GM12878 (cell line): ENCODE data around the gene MRPS22. TPM values are rescaled to one million over a fixed set of nuclear protein-coding genes. Genes with fewer than 3 reads are reported as not detected.

Experiments
- ATAC-seq: fragments of 200-7000 bp; cut with Tn5 transposase; 3 replicates; pipeline ENCODE4 v1.9.1; 2020; ENCODE audit warnings: mild to moderate bottlenecking, moderate library complexity
- BruUV-seq: library from RNA; stranded (reverse); fragments of 400-500 nt; replicated peaks from 2 replicates; lab custom pipeline; 2021; lab: Mats Ljungman, UMichigan
- CTCF ChIA-PET: fragments of 300-600 bp; sonication (Branson Sonifier 250); formaldehyde crosslinking; extraction: SDS; loops from one replicate; lab custom pipeline; 2021; ENCODE audit warnings: inconsistent platforms; lab: Yijun Ruan, JAX
- POLR2A ChIA-PET: fragments of 350-600 bp; formaldehyde crosslinking; extraction: SDS; loops from one replicate; lab custom pipeline; 2021; ENCODE audit warnings: inconsistent platforms; lab: Charles Lee
- RAD21 ChIA-PET: fragments of 300-600 bp; sonication (Branson Sonifier 250); formaldehyde crosslinking; loops from one replicate; lab custom pipeline; 2023; ENCODE audit warnings: antibody characterized with exemption; ENCODE audit not compliant: unreplicated experiment; lab: Charles Lee
- SMC1A ChIA-PET: fragments of 300-600 bp; sonication (Branson Sonifier 250); formaldehyde crosslinking; loops from one replicate; lab custom pipeline; 2023; ENCODE audit not compliant: unreplicated experiment, uncharacterized antibody; lab: Charles Lee
- DNase-seq: peaks from one replicate; pipeline ENCODE4 v3.0.0-alpha.2; 2011; ENCODE audit warnings: low read depth, low spot score
- FAIRE-seq: peaks from 3 replicates; lab custom pipeline; 2011; peaks lifted over from hg19 to GRCh38; lab: Jason Lieb, UNC
- H2AFZ ChIP-seq: 2 replicates; pipeline ENCODE4 v1.6.0; 2011; ENCODE audit warnings: low read depth, low read length, control low read depth; ENCODE audit not compliant: control insufficient read depth
- H3K27ac ChIP-seq: 2 replicates; pipeline ENCODE4 v1.5.1; 2011; ENCODE audit warnings: control low read depth; ENCODE audit not compliant: control insufficient read depth, insufficient read depth
- H3K27me3 ChIP-seq, 2 experiments: replicated peaks in 1 of 2; 2 replicates each; pipeline versions ENCODE4 v1.6.0 to v1.6.1; 2011; ENCODE audit warnings: low read length in 1 of 2; ENCODE audit not compliant: control insufficient read depth in 2 of 2, insufficient read depth in 2 of 2
- H3K36me3 ChIP-seq, 2 experiments: 2 replicates each; pipeline ENCODE4 v1.5.1; 2011; ENCODE audit warnings: low read length in 1 of 2; ENCODE audit not compliant: control insufficient read depth in 2 of 2, insufficient read depth in 2 of 2
- H3K4me1 ChIP-seq: 2 replicates; pipeline ENCODE4 v1.6.1; 2011; ENCODE audit warnings: mild to moderate bottlenecking, low read length, moderate library complexity, mixed read lengths; ENCODE audit not compliant: control insufficient read depth, insufficient read depth
- H3K4me2 ChIP-seq: 2 replicates; pipeline ENCODE4 v1.6.0; 2011; ENCODE audit warnings: control low read depth; ENCODE audit not compliant: control insufficient read depth, insufficient read depth
- H3K4me3 ChIP-seq: fragments of 200-600 bp; sonication (generic); 2 replicates; pipeline ENCODE4 v1.5.1; 2016
- H3K79me2 ChIP-seq: 2 replicates; pipeline ENCODE4 v1.6.0; 2011; ENCODE audit warnings: low read length; ENCODE audit not compliant: control insufficient read depth, insufficient read depth
- H3K9ac ChIP-seq: 2 replicates; pipeline ENCODE4 v1.8.0; 2011; ENCODE audit warnings: low read length, control low read depth, mixed read lengths; ENCODE audit not compliant: control insufficient read depth, insufficient read depth
- H3K9me3 ChIP-seq: replicated peaks from 3 replicates; pipeline ENCODE4 v1.5.1; 2011; ENCODE audit warnings: mild to moderate bottlenecking, low read length; ENCODE audit not compliant: control insufficient read depth, insufficient read depth
- H4K20me1 ChIP-seq: 2 replicates; pipeline ENCODE4 v1.6.0; 2011; ENCODE audit not compliant: control insufficient read depth, insufficient read depth
- BCLAF1 ChIP-seq: fragments of 450-650 bp; IDR thresholded peaks from 2 replicates; pipeline ENCODE4 v1.6.1; 2017; ENCODE audit warnings: antibody characterized with exemption, mild to moderate bottlenecking, moderate library complexity
- CBX3 ChIP-seq: fragments of 200-600 bp; sonication (generic); IDR thresholded peaks from 2 replicates; pipeline ENCODE4 v1.6.1; 2016; ENCODE audit warnings: low read depth, borderline replicate concordance
- CHD4 ChIP-seq: fragments of 200-600 bp; sonication (generic); IDR thresholded peaks from 2 replicates; pipeline ENCODE4 v1.6.1; 2016; ENCODE audit warnings: mild to moderate bottlenecking
- E2F8 ChIP-seq: fragments of 450-650 bp; IDR thresholded peaks from 2 replicates; pipeline ENCODE4 v1.6.1; 2018; ENCODE audit warnings: mild to moderate bottlenecking, low read depth, moderate library complexity; ENCODE audit not compliant: partially characterized antibody
- MXI1 ChIP-seq: fragments of 150-350 bp; IDR thresholded peaks from 2 replicates; pipeline ENCODE4 v1.6.1; 2011; ENCODE audit warnings: low read depth, mild to moderate bottlenecking, inconsistent platforms, low read length, improper control_type of control experiment
- POLR2A ChIP-seq: IDR thresholded peaks from 2 replicates; pipeline ENCODE4 v1.6.1; 2011; ENCODE audit warnings: low read depth, mild to moderate bottlenecking, low read length
- RFX5 ChIP-seq: IDR thresholded peaks from 2 replicates; pipeline ENCODE4 v1.6.1; 2011; ENCODE audit warnings: low read depth, low read length, improper control_type of control experiment
- WGBS: methylation state at CpG from one replicate; pipeline ENCODE4 v1.1.6; 2016; ENCODE audit warnings: low lambda C conversion rate; ENCODE audit not compliant: insufficient replicate concordance, insufficient coverage; ENCODE audit errors: missing lambda C conversion rate; 5-methylcytosine and 5-hydroxymethylcytosine counted together
- in situ Hi-C: fragments of 300-500 bp; cut with MboI; formaldehyde crosslinking; loops from 9 replicates; pipeline ENCODE4 v1.14.3; 2018; ENCODE audit warnings: mixed read lengths
- intact Hi-C: fragments of 100-400 bp; cut with micrococcal nuclease; formaldehyde crosslinking; loops from one replicate; pipeline ENCODE4 v1.14.2; 2022; ENCODE audit not compliant: unreplicated experiment
- polyA plus RNA-seq, 11 experiments: library from polyadenylated mRNA; depleted of rRNA in 4 of 11; unstranded in 6 of 11; stranded (reverse) in 5 of 11; fragments of >200 nt; fragmentation: Nextera tagmentation in 4 of 11; fragmentation: Illumina TruSeq in 1 of 11; extraction: Ambion mirVana in 4 of 11; extraction: Trizol in 1 of 11; gene quantifications; 1 replicate in 1 of 11; 2 replicates in 10 of 11; pipeline versions ENCODE4 v1.2.1 to v1.2.3, GENCODE V29; 2011 to 2016; ENCODE audit warnings: inconsistent platforms in 2 of 11, missing spikeins in 2 of 11, low read depth in 1 of 11
- total RNA-seq, 4 experiments: library from RNA; depleted of rRNA in 3 of 4; stranded (reverse); fragments of >200 nt in 3 of 4; fragmentation: Illumina TruSeq in 1 of 4; extraction: Trizol in 1 of 4; gene quantifications; 2 replicates each; pipeline versions ENCODE4 v1.2.1 to v1.2.3, GENCODE V29; 2013 to 2021

The MRPS22 gene
- total and polyA plus RNA-seq, 10 of the 15 experiments (the other 5 are each of a cell fraction or from before 2014, with no cell fraction given): 44.3 to 146 (median 75.2) TPM

- intact Hi-C loops: loop anchor here (5.0 kb wide), 1 partner anchor 33 kb away; the partner anchor contains the start of gene COPB2
- BruUV-seq: no TSS peak
- ATAC-seq: no peak
- peak; percentile 23 for FAIRE-seq
- DNase-seq: no peak
- no peak overlapping the region for H2AFZ ChIP-seq
- no peaks in the 10 kb centered on the region for H3K27me3 ChIP-seq
- H3K4me2 ChIP-seq: no peak overlapping the region
- H3K79me2 ChIP-seq: no peaks in the 10 kb centered on the region
- peaks cover 8 to 38% of the 10 kb centered on the region in 2 experiments for H3K36me3 ChIP-seq
- H3K27ac ChIP-seq: no peak overlapping the region
- H3K4me1 ChIP-seq: peaks cover 12% of the 10 kb centered on the region
- H3K9ac ChIP-seq: no peak overlapping the region
- TF ChIP-seq POLR2A (0 out of 2 replicates have a peak, but pooled peaks have one; percentile 28), CBX3 (no peak), MXI1 (no peak)
- H3K9me3 ChIP-seq: no peaks in the 10 kb centered on the region
- CTCF ChIA-PET: interaction anchor here (0.6 to 1.9 kb wide), 10 partner anchors 7 to 755 kb away, joined by 3 to 6 read pairs (median 3); partner anchors contain the start of gene MRPS22
- WGBS: 95% methylated on average over 4 of the region's 4 CpGs
- POLR2A ChIA-PET: interaction anchor here (1.6 to 2.0 kb wide), 2 partner anchors 10 to 34 kb away, joined by 4 read pairs; partner anchors contain the start of gene MRPS22
- in situ Hi-C loops: no loop called here
- SMC1A ChIA-PET: interaction anchor here (1.2 kb wide), 1 partner anchor 9 kb away, joined by 4 read pairs; no protein-coding TSS in a partner anchor
- H3K4me3 ChIP-seq: no peak overlapping the region
- no peaks in the 10 kb centered on the region for H4K20me1 ChIP-seq
- RAD21 ChIA-PET: interaction anchor here (1.1 kb wide), 1 partner anchor 243 kb away, joined by 3 read pairs; no protein-coding TSS in a partner anchor
These were observed 10.8 kb downstream of the MRPS22 start for GRCh38 chr3:139354661-139355060.

- DNase-seq (no peak), FAIRE-seq (no peak), ATAC-seq (no peak)
- H3K79me2 ChIP-seq: no peaks in the 10 kb centered on the region
- H4K20me1 ChIP-seq: no peaks in the 10 kb centered on the region
- no peak overlapping the region for H2AFZ ChIP-seq
- H3K4me1 ChIP-seq: peaks cover 12% of the 10 kb centered on the region
- no peak overlapping the region for H3K27ac ChIP-seq
- intact Hi-C loops: no loop called here
- no peaks in the 10 kb centered on the region for H3K9me3 ChIP-seq
- no peaks in the 10 kb centered on the region for H3K27me3 ChIP-seq
- no peak overlapping the region for H3K9ac ChIP-seq
- peaks cover 8 to 43% of the 10 kb centered on the region in 2 experiments for H3K36me3 ChIP-seq
- CTCF ChIA-PET: interaction anchor here (1.1 to 1.9 kb wide), 3 partner anchors 9 to 440 kb away, joined by 3 to 5 read pairs (median 3); no protein-coding TSS in a partner anchor
- RAD21 ChIA-PET: no interaction called here
- H3K4me3 ChIP-seq: no peak overlapping the region
- H3K4me2 ChIP-seq: no peak overlapping the region
- 88% methylated on average over 4 of the region's 4 CpGs for WGBS
- no TSS peak for BruUV-seq
- SMC1A ChIA-PET: no interaction called here
- in situ Hi-C loops: no loop called here
- POLR2A ChIA-PET: no interaction called here
- TF ChIP-seq BCLAF1: no peak
- no peak for TF ChIP-seq RFX5
- TF ChIP-seq E2F8: no peak
- no peak for TF ChIP-seq CHD4
These were observed 11.7 kb downstream of the MRPS22 start for GRCh38 chr3:139355476-139355875.
